ENCODE results near the gene RCE1. TPM values are rescaled to one million over a fixed set of nuclear protein-coding genes. Genes with fewer than 3 reads are reported as not detected.

Gene RCE1
- total and polyA plus RNA-seq, 7 donors: 3.1 to 13.2 (median 4.7) TPM

DNA sequence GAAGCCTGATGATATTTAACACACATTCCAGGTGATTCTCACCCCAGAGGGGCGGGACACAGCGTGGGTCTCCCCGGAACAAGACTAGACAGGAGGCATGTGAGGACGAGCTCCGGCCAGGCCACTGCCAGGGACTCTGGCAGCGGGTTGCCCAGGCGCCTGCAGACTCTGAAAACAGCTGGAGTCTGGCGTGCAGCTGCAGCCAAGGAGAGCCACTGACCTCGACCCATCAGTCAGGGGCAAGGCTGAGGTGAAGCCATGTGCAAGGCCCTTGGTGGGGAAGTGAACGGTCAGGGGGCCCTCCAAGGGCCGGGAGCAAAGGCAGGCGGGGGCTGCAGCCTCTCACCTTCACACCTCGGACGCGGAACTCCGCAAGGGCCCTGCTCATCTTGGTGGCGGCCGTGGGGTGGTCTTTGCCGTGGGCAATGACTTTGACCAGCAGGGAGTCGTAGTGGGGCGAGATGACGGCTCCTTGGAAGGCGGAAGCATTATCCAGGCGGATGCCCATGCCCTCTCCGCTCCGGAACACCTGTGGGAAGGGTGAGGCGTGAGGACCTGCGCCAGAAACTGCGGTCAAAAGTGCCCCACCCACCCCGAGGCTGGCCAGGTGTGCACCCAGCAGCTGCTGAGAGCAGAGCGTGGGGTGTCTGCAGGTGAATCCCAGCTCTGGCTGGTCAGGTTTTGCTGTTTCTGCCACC lies 20.3 kb downstream of the RCE1 start:
- DNase-seq (no peak), ATAC-seq (no peak)
- Histone ChIP-seq H3K4me1 (no peaks in the 10 kb centered on the region), H3K27me3 (ENCODE audit: insufficient read depth in 3 of 3, low read length in 2 of 3) (no peaks in the 10 kb centered on the region), H3K36me3 (ENCODE audit: insufficient read depth in 1 of 2, low read depth in 1 of 2) (peaks cover 0 to 15% of the 10 kb centered on the region in 2 donors), H3K9me3 (no peaks in the 10 kb centered on the region), H3K4me3 (no peak overlapping the region), H3K27ac (no peak overlapping the region)
- WGBS, 3 donors: 84 to 89% (median 87%) methylated on average over 30 to 31 of the region's 31 CpGs
- no peak for TF ChIP-seq CTCF (IDR thresholded peaks at IDR 0.05)
- intact Hi-C loops (cut with DNase I): no loop called here

GRCh38 chr11:66864172-66864901 lies 21.1 kb downstream of the RCE1 start:
- DNase-seq (no peak), ATAC-seq (no peak)
- no peaks in the 10 kb centered on the region for H3K27me3 ChIP-seq (ENCODE audit: insufficient read depth in 3 of 3, low read length in 2 of 3)
- no peak for TF ChIP-seq CTCF (IDR thresholded peaks at IDR 0.05)
- 75 to 78% (median 77%) methylated on average over 35 of the region's 35 CpGs for WGBS, 3 donors
- peaks cover 0 to 10% of the 10 kb centered on the region in 2 donors for H3K36me3 ChIP-seq (ENCODE audit: insufficient read depth in 1 of 2, low read depth in 1 of 2)
- intact Hi-C loops (cut with DNase I): no loop called here
- no peak overlapping the region for H3K4me3 ChIP-seq
- H3K9me3 ChIP-seq: no peaks in the 10 kb centered on the region
- no peaks in the 10 kb centered on the region for H3K4me1 ChIP-seq
- no peak overlapping the region for H3K27ac ChIP-seq

- no peak overlapping the region for H3K4me3 ChIP-seq
- intact Hi-C loops (cut with DNase I): no loop called here
- no peaks in the 10 kb centered on the region for H3K4me1 ChIP-seq
- H3K27ac ChIP-seq: no peak overlapping the region
- H3K27me3 ChIP-seq (ENCODE audit: insufficient read depth in 3 of 3, low read length in 2 of 3): no peaks in the 10 kb centered on the region
- ATAC-seq: peak in 1 of 4 donors; percentile 40
- H3K36me3 ChIP-seq (ENCODE audit: insufficient read depth in 1 of 2, low read depth in 1 of 2): peaks cover 0 to 18% of the 10 kb centered on the region in 2 donors
- no peak for DNase-seq
- H3K9me3 ChIP-seq: no peaks in the 10 kb centered on the region
- WGBS, 3 donors: 72 to 81% (median 73%) methylated on average over 21 to 23 of the region's 23 CpGs
- no peak for TF ChIP-seq CTCF (IDR thresholded peaks at IDR 0.05)
Measured at GRCh38 chr11:66864924-66865697, 21.9 kb downstream of the RCE1 start.

DNA sequence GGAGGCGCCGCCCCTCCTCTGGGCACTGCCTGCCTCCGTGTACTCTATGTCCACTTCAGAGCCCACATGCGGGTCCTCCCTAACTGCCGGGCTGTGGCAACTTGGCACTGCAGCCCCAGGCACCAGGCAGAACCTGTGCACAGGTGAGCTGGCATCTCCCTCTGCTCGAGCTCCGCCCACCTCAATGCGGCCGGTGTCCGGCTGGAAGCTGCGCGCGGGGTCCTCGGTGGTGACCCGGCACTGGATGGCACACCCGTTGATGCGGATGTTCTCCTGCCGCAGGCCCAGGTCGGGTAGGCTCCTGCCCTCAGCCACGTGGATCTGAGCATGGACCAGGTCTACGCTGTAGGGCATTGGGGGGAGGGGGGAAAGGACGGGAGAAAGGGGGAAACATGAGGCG lies 22.8 kb downstream of the RCE1 start:
- Histone ChIP-seq H3K27ac (no peak overlapping the region), H3K4me3 (no peak overlapping the region), H3K4me1 (no peaks in the 10 kb centered on the region), H3K9me3 (no peaks in the 10 kb centered on the region), H3K36me3 (ENCODE audit: insufficient read depth in 1 of 2, low read depth in 1 of 2) (peaks cover 0 to 22% of the 10 kb centered on the region in 2 donors), H3K27me3 (ENCODE audit: insufficient read depth in 3 of 3, low read length in 2 of 3) (no peaks in the 10 kb centered on the region)
- TF ChIP-seq CTCF (IDR thresholded peaks at IDR 0.05): no peak
- 75 to 88% (median 78%) methylated on average over 20 to 23 of the region's 23 CpGs for WGBS, 3 donors
- no peak for DNase-seq
- intact Hi-C loops (cut with DNase I): no loop called here
- ATAC-seq: no peak

Measured in psoas muscle (tissue), 8 donors.